ENCODE data around the gene C1orf52. TPM values are rescaled to one million over a fixed set of nuclear protein-coding genes. Genes with fewer than 3 reads are reported as not detected.

The C1orf52 gene
- total RNA-seq, 2 experiments from 2014 or later, result 62.4 to 66.6 TPM

DNA sequence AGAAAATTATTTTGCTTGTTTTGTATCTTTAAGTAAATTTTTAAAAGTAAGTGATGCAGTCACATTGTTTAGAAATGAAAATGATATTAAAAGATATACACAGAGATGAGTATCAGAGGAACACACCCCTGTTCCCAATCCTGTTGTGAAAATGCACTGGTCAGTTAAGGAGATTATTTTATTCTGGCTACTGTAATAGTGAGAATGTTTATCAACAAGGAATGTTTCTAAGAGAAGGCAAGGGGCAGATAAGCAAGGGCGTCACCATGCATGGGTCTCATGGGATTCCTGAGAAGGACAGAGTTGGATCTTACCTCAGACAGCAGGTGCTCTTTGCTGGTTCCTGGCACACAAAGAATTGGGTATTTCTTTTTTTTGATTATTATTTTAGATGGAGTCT lies 21.8 kb downstream of the C1orf52 start:
- no peak overlapping the region for H3K27ac ChIP-seq (ENCODE audit: low read depth in 1 of 2, low read length in 2 of 2)
- TF ChIP-seq, protein P1, sequence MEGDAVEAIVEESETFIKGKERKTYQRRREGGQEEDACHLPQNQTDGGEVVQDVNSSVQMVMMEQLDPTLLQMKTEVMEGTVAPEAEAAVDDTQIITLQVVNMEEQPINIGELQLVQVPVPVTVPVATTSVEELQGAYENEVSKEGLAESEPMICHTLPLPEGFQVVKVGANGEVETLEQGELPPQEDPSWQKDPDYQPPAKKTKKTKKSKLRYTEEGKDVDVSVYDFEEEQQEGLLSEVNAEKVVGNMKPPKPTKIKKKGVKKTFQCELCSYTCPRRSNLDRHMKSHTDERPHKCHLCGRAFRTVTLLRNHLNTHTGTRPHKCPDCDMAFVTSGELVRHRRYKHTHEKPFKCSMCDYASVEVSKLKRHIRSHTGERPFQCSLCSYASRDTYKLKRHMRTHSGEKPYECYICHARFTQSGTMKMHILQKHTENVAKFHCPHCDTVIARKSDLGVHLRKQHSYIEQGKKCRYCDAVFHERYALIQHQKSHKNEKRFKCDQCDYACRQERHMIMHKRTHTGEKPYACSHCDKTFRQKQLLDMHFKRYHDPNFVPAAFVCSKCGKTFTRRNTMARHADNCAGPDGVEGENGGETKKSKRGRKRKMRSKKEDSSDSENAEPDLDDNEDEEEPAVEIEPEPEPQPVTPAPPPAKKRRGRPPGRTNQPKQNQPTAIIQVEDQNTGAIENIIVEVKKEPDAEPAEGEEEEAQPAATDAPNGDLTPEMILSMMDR (IDR thresholded peaks at IDR 0.05), result no peak
- DNase-seq (no peak), ATAC-seq (ENCODE audit: poor library complexity) (no peak)
- no peaks in the 10 kb centered on the region for H3K4me1 ChIP-seq (ENCODE audit: insufficient read depth, low read length)
- H3K9me3 ChIP-seq (ENCODE audit: control insufficient read depth in 1 of 2, insufficient read depth in 1 of 2, low read length in 2 of 2), result no peaks in the 10 kb centered on the region
- H3K4me3 Mint-ChIP-seq, result no peak overlapping the region
- H3K27me3 ChIP-seq (ENCODE audit: control insufficient read depth in 1 of 2, insufficient read depth in 2 of 2, low read length in 2 of 2), result peaks cover 0 to 3% of the 10 kb centered on the region in 2 experiments
- intact Hi-C loops (cut with DNase I, micrococcal nuclease), result no loop called here
- CTCF ChIA-PET, result no interaction called here
- H3K27me3 Mint-ChIP-seq, result peaks cover 5% of the 10 kb centered on the region
- POLR2A ChIA-PET, result no interaction called here
- peaks cover 17% of the 10 kb centered on the region for H3K4me1 Mint-ChIP-seq (ENCODE audit: low read depth)
- H3K36me3 Mint-ChIP-seq (ENCODE audit: low read depth), result no peaks in the 10 kb centered on the region
- H3K36me3 ChIP-seq (ENCODE audit: insufficient read depth, low read length), result no peaks in the 10 kb centered on the region
- no peak overlapping the region for H3K27ac Mint-ChIP-seq
- H3K9me3 Mint-ChIP-seq, result peaks cover 4% of the 10 kb centered on the region
- H3K4me3 ChIP-seq (ENCODE audit: low read length), result no peak overlapping the region

DNA sequence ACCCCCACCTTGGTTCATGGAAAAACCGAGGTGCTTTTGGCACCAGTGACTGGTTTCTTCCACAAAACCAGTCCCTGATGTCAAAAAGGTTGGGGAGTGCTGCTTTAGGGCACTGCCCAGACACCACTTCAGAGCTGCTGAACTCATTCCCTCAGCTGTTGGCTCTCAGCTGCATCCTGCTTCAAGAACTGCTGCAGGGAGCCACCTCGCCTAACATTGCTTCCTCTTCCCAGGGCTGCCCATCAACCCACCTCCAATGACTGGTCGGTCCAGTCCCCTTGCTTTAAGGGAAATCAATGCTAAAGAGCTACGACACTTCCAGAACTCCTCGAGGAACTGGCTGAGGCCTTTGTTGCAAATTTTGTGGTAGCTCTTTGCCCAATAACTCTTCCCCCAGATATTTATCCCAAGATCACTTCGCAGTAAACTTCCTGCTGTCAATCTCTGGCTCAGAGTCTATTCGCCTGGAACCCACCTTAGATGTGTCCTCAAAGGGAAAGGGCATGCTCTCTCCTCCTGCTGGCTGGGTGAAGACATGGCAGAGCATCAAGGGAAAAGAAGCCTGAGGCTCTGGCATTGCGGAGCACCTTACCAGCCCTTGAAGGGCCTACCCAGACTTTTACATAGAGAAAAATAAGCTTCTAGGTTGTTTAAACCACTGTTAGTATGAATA lies 29.0 kb downstream of the C1orf52 start:
- CTCF ChIA-PET, result interaction anchor here (1.4 kb wide), 1 partner anchor 29 kb away, joined by 3 read pairs; no protein-coding TSS in a partner anchor
- POLR2A ChIA-PET, result interaction anchor here (1.7 to 2.0 kb wide), 2 partner anchors 10 to 28 kb away, joined by 4 read pairs; no protein-coding TSS in a partner anchor

GRCh38 chr1:85229574-85230097 lies 29.8 kb downstream of the C1orf52 start:
- no peaks in the 10 kb centered on the region for H3K27me3 Mint-ChIP-seq
- no peaks in the 10 kb centered on the region for H3K36me3 Mint-ChIP-seq (ENCODE audit: low read depth)
- H3K27ac ChIP-seq (ENCODE audit: low read depth in 1 of 2, low read length in 2 of 2), result no peak overlapping the region
- no peak for ATAC-seq (ENCODE audit: poor library complexity)
- no peaks in the 10 kb centered on the region for H3K9me3 Mint-ChIP-seq
- CTCF ChIA-PET, result no interaction called here
- POLR2A ChIA-PET, result interaction anchor here (1.7 to 2.0 kb wide), 2 partner anchors 10 to 27 kb away, joined by 4 read pairs; no protein-coding TSS in a partner anchor
- no peaks in the 10 kb centered on the region for H3K4me1 Mint-ChIP-seq (ENCODE audit: low read depth)
- H3K4me3 Mint-ChIP-seq, result no peak overlapping the region
- DNase-seq, result no peak
- H3K27me3 ChIP-seq (ENCODE audit: control insufficient read depth in 1 of 2, insufficient read depth in 2 of 2, low read length in 2 of 2), result no peaks in the 10 kb centered on the region
- no peaks in the 10 kb centered on the region for H3K9me3 ChIP-seq (ENCODE audit: control insufficient read depth in 1 of 2, insufficient read depth in 1 of 2, low read length in 2 of 2)
- H3K36me3 ChIP-seq (ENCODE audit: insufficient read depth, low read length), result no peaks in the 10 kb centered on the region
- TF ChIP-seq, protein P1 (IDR thresholded peaks at IDR 0.05), result no peak
- H3K4me3 ChIP-seq (ENCODE audit: low read length), result no peak overlapping the region
- intact Hi-C loops (cut with DNase I, micrococcal nuclease), result no loop called here
- no peaks in the 10 kb centered on the region for H3K4me1 ChIP-seq (ENCODE audit: insufficient read depth, low read length)
- H3K27ac Mint-ChIP-seq, result no peak overlapping the region

More for the DNA sequence above, 29.0 kb downstream of the C1orf52 start:
- ATAC-seq (ENCODE audit: poor library complexity), result peak; percentile 52
- no peaks in the 10 kb centered on the region for H3K4me1 Mint-ChIP-seq (ENCODE audit: low read depth)
- TF ChIP-seq, protein P1 (IDR thresholded peaks at IDR 0.05), result peak; percentile 27
- no peaks in the 10 kb centered on the region for H3K36me3 ChIP-seq (ENCODE audit: insufficient read depth, low read length)
- no peaks in the 10 kb centered on the region for H3K4me1 ChIP-seq (ENCODE audit: insufficient read depth, low read length)
- intact Hi-C loops (cut with DNase I, micrococcal nuclease), result no loop called here
- H3K9me3 ChIP-seq (ENCODE audit: control insufficient read depth in 1 of 2, insufficient read depth in 1 of 2, low read length in 2 of 2), result no peaks in the 10 kb centered on the region
- no peaks in the 10 kb centered on the region for H3K27me3 ChIP-seq (ENCODE audit: control insufficient read depth in 1 of 2, insufficient read depth in 2 of 2, low read length in 2 of 2)
- H3K4me3 ChIP-seq (ENCODE audit: low read length), result no peak overlapping the region
- no peaks in the 10 kb centered on the region for H3K36me3 Mint-ChIP-seq (ENCODE audit: low read depth)
- no peaks in the 10 kb centered on the region for H3K9me3 Mint-ChIP-seq
- no peak overlapping the region for H3K27ac ChIP-seq (ENCODE audit: low read depth in 1 of 2, low read length in 2 of 2)
- no peaks in the 10 kb centered on the region for H3K27me3 Mint-ChIP-seq
- DNase-seq, result peak in 2 of 14 experiments; percentile 33 to 40
- H3K4me3 Mint-ChIP-seq, result no peak overlapping the region
- H3K27ac Mint-ChIP-seq, result no peak overlapping the region

Data from CD4-positive, alpha-beta T cell (primary cell).